Activated CD8-positive, alpha-beta memory T cell treated with anti-CD3 and anti-CD28 coated beads, Interleukin-2, amount 50 U/mL, for 48 hours (primary cell): Measurements from ENCODE around the gene GAB2.
A peak's percentile ranks its signal among the peaks of the same experiment; 100 is the strongest.

ENCODE experiments used
- DNase-seq: peaks from one replicate; pipeline ENCODE4 v3.0.0-alpha.2; 2020

Gene GAB2

DNA sequence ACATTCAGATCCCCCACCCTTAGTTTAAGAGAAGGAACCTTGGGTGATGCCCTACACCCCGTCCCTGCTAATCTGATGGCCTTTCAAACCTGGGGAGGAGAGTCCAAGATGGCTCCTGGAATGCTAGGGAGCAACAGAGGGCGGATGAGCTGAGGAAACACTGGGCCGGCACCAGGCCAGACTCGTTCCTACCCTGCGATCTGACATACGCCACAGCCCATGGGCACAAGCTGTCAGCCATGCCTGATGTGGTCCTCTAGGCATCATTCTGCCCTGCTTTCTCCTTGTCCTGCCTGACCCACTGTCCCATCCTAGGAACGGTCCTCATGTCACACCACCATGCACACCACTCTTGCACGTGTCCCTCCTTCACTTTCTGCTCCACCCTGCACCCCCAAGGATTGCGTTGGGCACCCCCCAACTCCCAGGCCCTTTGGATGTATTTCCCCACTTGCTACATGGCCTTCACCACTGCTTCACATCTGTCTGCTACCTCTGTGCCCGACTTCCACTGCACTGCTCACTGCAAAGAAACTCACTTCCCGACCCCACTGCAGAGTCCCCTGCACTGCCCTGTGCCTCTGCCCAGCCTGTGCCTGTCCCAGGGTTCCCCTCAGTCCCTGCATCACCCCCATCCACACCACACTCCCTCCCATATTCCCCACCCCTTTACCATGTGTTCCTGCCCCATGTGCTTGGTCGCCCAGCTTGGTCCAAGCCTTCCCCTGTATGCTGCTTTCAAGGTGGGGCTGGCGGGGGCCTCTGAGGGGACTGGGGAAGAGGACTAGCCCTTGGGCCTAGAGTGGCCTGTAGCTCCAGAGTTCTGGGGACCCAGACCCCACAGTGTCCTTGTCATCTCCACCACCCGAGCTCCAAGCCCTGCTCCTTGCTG lies 199.7 kb downstream of the GAB2 start:
- DNase-seq: peak; percentile 42

DNA sequence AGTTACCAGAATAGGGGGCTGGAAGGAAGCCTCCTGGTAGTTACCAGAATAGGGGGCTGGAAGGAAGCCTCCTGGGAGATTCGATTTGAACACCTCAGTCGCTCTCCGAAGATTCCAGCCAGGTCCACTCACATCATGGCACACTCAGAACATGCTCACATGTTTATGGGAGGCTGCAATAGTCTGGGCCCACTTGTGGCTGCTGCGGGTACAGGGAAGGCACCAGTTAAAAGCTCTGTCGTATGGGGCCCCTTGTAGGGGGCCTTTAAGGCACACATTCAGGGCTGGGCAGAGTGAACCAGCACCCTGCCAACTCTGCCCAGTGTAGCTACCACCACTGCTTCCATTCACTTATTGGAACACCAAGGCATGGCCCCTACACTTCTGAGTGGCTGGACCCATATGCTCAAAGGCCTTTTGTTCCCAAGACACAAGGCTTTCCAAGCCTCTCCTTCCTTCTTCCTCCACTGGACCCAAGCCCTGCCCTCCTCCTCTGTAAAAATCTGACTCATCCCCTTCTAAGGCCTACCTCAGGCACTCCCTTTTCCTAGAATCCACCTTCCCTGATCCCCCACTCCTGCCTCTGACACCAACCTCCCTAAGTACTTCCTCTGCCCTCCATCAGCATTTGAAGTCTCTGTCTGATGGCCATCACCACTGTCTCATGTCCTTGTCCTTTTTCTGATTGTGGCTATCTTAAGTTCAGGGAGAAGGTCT lies 200.9 kb downstream of the GAB2 start:
- no peak for DNase-seq

DNA sequence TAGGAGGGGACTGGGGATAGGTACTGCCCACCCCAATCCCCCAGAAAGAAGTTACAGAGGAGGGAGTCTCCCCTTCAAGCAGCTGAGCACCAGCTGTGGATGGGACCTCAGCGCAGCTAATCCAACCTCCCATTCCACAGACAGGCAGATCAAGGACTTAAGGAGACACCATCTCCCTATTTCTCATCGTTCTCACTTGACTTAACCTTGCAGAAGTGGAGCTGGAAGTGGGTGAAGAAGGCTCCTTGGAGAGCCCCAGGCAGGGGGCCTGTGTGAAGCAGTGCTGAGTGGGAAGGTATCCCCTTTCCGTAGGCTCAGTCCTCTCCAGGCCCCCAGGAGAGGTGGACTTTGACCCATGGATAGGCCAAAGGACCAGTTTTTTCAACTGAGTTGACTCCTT lies 201.6 kb downstream of the GAB2 start:
- no peak for DNase-seq

DNA sequence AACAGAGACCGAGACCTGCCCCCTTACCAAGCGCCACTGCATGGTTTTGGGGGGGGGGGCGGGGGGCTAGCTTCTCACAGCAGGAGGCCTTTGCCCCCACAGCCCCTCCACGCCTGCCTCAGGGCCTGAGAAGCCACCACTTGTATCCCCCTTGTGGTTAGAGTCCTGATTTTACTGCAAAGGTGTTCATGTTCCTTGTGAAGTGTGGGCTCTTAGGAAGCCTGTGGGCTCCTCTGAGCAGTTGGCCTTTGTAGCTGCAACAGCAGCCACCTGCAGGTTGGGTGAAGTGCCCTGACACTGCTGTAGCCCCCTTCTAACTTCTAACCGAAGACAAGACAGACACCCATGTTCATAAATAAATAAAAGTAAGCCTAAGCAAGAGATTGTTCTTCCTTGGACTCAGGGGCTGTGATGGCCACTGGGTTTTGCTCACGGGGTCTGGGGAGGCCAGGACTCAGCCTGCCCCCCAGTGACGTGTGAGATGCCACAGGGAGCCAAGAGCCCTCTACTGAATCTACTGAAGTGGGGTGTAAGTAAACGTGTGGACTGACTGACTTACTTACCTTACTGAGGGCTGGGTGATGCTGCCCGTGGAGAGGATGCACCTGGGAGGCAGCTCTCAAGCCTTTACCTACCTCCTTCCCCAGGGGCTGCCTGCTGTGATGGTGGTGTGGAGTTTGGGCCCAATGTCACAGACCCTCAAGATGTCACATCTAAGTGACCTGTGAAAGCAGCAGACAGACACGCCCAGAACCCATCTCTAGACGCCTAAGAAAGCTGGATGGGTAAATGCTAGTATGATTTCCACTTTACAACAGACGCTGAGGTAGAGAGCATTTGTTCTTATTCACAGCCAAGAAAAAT lies 203.1 kb downstream of the GAB2 start:
- DNase-seq: no peak

DNA sequence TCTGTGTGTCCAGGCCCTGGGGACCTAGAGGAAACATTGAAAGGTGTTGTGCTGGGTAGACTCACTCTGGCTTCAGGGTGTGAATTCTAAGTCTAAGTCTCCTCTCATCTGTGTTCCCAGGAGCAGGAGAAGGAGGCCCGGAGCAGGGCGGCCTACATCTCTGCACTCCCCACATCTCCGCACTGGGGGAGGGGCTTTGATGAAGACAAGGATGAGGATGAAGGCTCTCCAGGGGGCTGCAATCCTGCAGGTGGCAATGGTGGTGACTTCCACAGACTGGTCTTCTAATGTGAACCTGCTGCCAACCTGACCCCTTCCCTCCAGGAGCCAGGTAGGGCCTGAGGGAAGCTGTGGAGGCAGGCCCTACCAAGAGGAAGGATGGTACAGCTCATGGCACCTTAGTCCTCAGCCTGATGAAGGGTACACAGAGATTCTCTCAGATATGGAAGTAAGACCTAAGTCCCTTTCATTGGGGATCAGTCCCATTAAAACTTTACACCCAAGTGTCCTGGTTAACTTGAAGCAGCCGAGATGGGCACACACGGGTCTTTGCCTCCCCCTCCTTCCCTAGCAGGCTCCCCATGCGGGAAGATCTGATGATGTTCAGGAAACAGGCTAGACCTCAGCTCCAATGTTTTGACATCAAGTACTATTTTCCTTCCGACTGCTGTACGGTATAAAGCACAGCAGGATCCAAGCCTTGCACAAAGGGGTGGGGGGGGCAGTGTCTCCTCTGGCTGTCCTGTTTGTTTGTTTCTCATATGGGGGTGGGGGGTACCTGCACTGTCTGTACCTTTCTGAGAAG lies 203.9 kb downstream of the GAB2 start:
- DNase-seq: no peak

DNA sequence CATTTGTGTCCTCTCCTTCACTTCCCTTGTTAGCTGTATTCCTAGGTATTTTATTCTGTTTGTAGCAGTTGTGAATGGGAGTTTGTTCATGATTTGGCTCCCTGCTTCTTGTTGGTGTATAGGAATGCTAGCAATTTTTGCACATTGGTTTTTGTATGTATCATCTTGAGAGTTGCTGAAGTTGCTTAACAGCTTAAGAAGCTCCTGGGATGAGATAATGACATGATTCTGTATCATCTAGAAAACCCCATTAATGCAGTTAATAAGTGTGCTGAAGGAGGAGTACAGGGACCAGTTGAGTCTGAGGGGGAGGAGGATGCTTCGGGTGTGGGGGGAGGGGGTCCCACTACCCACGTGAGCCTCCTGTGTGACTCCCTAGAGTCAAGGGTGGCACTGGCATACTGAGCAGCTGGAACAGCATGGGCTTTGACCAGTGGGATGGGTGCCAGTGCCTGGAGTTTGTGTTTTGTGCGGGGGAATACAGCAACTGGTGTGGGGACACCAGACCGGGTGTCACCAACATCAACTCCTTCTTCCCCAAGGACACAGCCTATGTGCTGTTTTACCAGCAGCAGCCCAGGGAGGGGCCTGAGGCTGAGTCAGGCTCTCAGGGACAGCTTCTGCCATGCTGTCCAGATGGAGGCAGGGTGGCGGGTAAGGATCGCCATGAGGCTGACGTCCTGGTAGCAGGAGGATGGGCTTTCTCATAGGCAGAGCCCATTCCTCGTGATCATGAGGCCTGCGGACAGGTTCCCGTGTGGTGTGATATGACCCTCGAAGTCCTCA lies 204.8 kb downstream of the GAB2 start:
- DNase-seq: no peak

DNA sequence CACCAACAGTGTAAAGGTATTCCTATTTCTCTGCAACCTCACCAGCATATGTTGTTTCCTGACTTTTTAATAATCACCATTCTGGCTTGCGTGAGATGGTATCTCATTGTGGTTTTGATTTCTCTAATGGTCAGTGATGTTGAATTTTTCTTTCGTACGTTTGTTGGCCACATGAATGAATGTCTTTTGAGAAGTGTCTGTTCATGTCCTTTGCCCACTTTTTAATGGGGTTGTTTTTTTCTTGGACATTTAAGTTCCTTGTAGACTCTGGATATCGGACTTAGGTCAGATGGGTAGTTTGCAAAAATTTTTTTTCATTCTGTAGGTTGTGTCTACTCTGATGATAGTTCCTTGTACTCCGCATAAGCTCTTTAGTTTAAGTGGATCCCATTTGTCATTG lies 206.1 kb downstream of the GAB2 start:
- DNase-seq: no peak

DNA sequence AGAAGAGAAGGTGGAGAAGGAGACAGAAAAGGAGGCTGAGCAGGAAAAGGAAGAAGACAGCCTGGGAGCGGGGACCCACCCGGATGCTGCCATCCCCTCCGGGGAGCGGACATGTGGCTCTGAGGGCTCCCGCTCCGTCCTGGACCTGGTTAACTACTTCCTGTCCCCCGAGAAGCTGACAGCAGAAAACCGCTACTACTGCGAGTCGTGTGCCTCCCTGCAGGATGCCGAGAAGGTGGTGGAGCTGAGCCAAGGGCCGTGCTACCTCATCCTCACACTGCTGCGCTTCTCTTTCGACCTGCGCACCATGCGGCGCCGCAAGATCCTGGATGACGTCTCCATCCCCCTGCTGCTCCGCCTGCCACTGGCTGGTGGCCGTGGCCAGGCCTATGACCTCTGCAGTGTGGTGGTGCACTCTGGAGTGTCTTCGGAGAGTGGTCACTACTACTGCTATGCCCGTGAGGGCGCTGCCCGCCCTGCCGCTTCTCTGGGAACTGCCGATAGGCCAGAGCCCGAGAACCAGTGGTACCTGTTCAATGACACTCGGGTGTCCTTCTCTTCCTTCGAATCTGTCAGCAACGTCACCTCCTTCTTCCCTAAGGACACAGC lies 207.5 kb downstream of the GAB2 start:
- no peak for DNase-seq

DNA sequence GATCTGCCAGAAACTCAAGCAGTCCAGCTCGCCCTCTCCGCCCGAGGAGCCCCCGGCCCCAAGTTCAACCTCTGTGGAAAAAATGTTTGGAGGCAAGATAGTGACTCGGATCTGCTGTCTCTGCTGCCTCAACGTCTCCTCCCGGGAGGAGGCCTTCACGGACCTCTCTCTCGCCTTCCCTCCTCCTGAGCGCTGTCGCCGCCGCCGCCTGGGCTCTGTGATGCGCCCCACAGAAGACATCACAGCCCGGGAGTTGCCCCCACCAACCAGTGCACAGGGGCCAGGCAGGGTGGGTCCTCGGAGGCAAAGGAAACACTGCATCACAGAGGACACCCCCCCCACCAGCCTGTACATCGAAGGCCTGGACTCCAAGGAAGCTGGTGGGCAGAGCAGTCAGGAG lies 208.1 kb downstream of the GAB2 start:
- DNase-seq: no peak

DNA sequence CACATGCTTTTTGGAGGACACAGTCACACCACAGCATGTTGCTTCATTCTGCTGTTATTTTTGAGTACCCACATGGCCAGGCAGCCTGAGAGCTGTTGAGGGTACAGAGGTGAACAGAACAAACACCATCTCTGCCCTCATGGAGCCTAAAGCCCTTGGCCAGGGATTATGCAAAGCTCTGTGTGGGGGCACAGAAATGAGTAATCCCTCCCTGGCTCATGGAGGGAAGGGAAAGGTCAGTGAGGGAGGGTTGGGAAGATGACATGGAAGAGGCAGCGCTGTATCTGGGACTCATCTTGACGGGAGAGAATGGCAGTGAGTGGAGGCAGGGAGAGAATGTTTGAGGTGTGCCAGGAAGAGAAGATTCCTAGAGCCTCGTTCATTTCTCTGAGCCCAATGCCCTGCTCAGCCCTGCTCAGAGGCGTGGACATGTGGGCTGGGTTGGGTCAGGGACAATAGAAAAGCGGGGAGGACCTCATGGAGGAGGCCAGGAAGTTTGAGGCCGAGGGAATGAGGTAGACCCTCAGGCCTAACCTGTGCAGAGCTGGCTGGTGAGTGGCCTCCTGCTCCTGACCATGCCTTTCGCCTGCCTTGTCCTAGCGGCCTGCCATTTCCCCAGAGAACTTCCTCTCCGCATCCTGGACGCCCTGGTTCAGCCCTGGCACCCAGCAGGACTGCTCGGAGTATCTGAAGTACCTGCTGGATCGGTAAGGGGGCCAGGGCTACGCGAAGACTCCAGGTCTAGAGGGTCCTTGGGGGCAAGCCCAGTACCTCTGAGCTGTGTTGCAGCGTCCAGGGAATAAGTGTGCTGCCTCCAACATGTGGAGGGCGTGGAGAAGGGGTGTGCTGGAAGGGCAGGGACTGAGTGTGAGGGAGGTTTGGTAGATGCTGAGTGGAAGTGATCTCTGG lies 209.1 kb downstream of the GAB2 start:
- no peak for DNase-seq

DNA sequence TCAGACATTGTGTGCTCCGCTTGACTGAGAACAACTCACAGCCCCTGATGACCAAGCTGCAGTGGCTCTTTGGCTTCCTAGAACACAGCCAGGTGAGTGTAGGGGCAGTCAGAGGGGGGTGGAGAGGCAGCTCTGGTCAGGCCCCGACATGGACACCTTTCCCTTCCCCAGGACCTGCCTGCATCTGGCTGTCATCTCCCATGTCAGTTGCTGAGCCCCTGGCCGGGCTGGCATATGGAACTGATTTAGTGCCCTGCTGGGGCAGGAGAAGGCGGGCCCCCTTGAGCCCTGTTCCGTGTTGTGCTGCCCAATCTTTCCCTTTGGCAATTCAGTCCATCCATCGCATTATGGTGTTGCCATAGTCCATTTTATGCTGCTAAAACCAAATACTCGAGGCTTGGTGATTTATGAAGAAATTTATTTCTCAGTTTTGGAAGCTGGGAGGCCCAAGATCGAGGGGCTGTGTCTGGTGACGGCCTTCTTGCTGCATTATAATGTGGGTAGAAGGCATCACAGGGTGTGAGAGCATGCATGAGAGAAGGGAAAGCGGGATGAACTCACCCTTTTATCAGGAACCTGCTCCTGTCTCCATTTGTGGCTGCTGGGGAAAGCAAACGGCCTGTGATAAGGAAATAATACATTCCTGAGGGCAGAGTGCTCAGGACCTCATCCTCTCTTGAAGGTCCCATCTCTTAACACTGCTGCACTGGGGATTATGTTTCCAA lies 209.9 kb downstream of the GAB2 start:
- no peak for DNase-seq

DNA sequence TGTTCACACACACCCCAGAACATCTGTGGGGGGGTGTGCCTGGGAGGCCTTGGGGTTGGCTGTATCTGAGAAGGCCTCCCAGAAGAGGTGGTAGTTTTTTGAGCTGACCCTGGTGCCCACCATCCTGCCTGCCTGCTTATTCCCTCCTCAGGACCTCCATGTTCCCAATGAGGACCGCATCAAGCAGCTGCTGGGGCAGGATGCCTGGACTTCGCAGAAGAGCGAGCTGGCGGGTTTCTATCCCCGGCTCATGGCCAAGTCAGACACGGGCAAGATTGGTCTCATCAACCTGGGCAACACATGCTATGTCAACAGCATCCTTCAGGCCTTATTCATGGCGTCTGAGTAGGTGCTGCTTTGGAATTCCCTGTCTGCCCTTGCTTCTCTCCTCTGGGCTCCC lies 211.9 kb downstream of the GAB2 start:
- DNase-seq: no peak

DNA sequence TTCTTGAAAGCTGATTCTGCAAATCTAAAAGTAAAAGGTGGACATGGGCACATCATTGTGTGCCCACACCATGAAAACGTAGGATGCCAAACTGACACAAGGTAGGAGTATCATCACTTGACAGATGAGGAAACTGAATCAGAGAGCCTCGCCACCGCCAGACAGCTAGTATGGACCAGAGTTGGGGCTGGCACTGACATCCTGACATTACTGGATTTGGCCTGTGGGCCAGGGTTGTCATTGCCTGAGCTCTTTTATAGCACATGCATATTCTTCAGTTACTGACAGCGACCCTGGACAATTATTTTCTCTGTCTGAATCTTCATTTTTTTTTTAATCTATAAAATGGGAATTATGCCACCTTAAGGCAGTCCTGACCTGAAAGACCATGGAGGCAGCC lies 212.4 kb downstream of the GAB2 start:
- no peak for DNase-seq

DNA sequence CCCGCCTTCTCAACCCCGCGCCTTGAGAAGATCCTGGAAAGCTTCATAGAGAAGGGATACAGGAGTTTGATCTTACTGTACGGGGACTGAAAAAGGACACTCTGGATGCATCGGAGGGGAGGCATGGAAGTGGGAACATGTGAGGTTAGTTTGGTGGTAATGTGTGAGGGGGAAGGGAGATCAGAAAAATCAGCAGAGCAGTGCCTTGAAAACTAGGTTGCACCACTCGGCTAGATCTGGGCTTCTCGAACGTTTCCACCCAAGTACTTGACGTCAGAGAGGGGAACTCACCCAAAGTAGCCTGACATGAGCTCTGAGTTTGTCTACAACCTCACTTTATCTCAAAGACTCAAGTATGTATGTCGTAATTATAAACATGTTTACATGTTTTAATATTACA lies 214.4 kb downstream of the GAB2 start:
- DNase-seq: no peak

DNA sequence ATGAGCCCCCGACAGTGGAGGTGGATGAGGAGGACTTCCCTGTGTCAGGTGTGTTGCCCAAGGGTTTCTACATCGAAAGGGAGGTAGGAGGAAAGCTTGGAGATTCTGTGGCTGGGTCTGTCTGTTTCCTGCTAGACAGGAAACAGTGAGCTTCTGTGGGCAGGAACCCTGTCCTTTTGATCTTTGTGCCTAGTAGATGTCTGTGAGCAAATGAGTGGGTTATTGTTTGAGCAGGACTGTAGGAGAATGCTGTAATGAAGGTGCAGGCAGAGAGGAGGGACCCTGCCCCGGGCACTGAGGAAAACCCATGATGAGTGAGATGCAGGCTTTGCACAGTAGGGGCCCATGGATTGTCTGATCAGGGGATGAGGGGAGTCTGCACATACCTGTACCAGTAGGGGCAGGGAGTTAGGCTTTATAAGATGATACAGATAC lies 214.9 kb downstream of the GAB2 start:
- no peak for DNase-seq

DNA sequence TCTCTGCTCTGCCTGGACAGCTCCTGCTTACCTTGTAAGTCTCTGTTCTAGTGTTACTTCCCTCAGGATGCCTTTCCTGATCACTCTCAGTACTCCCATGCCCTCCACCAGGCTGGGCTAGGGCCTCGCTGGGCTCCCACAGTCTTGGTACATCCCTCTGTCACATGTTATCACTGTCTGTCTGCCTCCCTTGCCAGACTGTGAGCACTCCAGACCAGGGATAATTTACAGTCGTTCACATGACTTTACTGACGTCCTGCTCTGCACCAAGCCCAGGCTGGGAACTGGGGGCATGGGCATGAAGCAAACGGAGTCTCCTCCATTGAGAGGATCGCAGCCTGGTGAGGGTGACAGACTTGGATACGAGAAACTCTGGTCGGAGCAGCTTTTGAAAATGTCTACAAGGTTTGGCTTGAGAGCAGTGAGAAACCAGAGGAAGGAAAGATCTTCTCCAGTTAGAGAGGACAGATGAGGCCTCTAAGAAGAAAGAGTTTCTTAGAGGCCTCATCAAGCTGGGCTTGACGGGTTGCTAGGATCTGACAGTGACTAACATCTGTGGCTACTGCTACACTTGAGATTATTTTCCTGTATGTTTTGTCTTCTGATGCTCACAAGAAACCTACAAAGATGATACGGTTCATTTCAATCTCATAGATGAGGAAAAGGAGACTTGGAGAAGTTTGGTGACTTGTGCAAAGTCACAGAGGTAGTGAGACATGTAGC lies 216.4 kb downstream of the GAB2 start:
- DNase-seq: no peak

DNA sequence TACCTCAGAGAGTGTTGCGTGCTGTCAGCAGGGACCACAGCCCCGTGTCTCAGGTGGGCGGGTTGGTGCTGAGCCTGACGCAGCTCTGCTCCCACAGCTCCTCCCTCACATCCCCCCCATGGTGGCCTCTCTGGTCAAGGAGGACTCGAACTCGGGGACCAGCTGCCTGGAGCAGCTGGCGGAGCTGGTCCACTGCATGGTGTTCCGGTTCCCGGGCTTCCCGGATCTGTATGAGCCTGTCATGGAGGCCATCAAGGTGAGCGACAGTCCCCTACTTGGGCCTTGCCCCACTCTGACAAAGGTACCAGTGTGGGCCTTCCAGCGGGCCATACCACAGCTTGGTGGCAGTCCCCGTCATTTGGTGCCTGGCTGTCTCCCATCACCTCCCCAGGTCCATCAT lies 217.1 kb downstream of the GAB2 start:
- no peak for DNase-seq

DNA sequence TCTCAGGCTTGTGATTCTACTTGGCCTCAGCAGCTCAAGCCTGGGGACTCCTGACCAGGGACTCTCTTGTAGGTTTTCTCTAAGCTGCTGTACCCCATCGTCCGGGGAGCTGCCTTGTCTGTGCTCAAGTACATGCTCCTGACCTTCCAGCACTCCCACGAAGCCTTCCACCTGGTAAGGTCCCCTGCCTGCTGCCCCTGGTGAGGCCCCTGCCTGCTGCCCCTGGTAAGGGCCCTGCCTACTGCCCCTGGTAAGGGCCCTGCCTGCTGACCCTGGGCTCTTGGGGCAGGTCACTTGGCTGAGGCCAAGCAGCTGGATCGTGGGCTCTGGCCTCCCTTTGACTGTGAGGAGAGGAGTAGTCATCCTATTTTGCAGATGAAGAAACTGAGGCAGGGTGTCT lies 217.6 kb downstream of the GAB2 start:
- no peak for DNase-seq

DNA sequence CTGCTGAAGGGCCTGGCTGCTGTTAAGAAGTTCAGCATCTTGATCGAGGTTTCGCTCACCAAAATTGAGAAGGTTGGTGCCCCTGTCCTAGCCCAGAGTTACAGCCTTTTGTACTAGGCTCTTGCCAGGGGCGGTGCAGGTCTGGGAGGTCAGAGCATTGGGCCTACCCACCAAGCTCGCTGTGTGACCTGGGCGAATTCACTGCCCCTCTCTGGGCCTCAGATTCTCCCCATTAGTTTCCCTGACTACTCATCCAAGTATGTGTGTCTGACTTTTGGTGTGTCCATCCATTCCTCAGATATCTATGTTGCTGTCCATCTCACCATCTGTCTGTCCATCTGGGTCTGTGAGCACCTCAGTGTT lies 218.0 kb downstream of the GAB2 start:
- DNase-seq: no peak
